HFFc6 (cell line): ENCODE measurements around the gene PLCL1. TPM values are rescaled to one million over a fixed set of nuclear protein-coding genes. Genes with fewer than 3 reads are reported as not detected.

Experiments
- DNase-seq: peaks from one replicate; pipeline ENCODE4 v3.0.0-alpha.2; 2018
- H3K27ac Mint-ChIP-seq: 2 replicates; pipeline ENCODE4 v1.8.0; 2020; ENCODE audit warnings: mild to moderate bottlenecking, mixed read lengths
- H3K27me3 Mint-ChIP-seq: 2 replicates; pipeline ENCODE4 v1.8.0; 2021; ENCODE audit warnings: mild to moderate bottlenecking, moderate library complexity, mixed read lengths; ENCODE audit not compliant: insufficient read depth
- H3K36me3 Mint-ChIP-seq: 2 replicates; pipeline ENCODE4 v1.8.0; 2021; ENCODE audit warnings: low read depth, mixed read lengths
- H3K4me1 Mint-ChIP-seq: 2 replicates; pipeline ENCODE4 v1.8.0; 2020; ENCODE audit warnings: low read depth, mixed read lengths
- H3K4me3 Mint-ChIP-seq: 2 replicates; pipeline ENCODE4 v1.8.0; 2020; ENCODE audit warnings: mild to moderate bottlenecking, moderate library complexity, mixed read lengths
- H3K9me3 Mint-ChIP-seq: 2 replicates; pipeline ENCODE4 v1.8.0; 2020; ENCODE audit warnings: mild to moderate bottlenecking, mixed read lengths
- total RNA-seq, 6 experiments: library from RNA; stranded (reverse); fragmentation: NEBNext Ultra II Directional; extraction: Animal tissue kit (Norgen Biotek cat#: 25700); gene quantifications; 2 replicates in 1 of 6; 3 replicates in 5 of 6; pipeline ENCODE4 v1.2.3, GENCODE V29; 2021
- TF ChIP-seq, protein P1 (sequence below): fragments of 200-600 bp; sonication (generic); IDR thresholded peaks from 2 replicates; pipeline ENCODE4 v1.5.0; 2021; ENCODE audit warnings: antibody characterized with exemption, mild to moderate bottlenecking

PLCL1 gene
- total RNA-seq, 6 experiments from 2014 or later, result 0.03 to 0.14 (median 0.12) TPM; not detected in 2

DNA sequence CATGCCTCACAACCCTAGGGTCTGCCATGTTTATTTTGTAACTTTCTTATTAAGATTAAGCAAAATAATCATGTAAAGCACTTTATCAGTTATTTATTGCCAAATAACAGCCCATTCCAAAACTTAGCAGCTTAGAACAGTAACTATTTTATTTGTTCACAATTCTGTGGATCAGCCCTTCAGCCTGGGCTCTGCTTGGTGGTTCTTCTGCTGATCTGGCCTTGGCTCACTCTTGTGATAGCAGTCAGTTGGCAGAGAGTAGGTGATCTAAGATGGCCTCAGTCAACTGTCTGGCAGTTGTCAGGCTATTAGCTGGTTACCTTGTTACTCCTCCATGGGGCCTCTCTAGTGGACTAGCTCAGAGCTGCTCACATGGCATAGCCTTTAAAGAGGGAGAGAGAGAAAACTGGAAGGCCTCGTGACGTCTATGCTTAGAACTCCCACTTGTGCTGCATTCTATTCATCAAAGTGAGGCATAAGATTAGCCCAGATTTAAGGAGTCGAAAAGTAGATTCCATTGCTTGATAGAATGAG, 54.3 kb downstream of the PLCL1 start:
- Mint-ChIP-seq H3K36me3 (no peaks in the 10 kb centered on the region), H3K27ac (no peak overlapping the region), H3K9me3 (no peaks in the 10 kb centered on the region; the same call in 1 of the 2 replicates), H3K27me3 (no peaks in the 10 kb centered on the region), H3K4me3 (no peak overlapping the region), H3K4me1 (peaks cover 5% of the 10 kb centered on the region; the same call in 1 of the 2 replicates)
- TF ChIP-seq, protein P1, sequence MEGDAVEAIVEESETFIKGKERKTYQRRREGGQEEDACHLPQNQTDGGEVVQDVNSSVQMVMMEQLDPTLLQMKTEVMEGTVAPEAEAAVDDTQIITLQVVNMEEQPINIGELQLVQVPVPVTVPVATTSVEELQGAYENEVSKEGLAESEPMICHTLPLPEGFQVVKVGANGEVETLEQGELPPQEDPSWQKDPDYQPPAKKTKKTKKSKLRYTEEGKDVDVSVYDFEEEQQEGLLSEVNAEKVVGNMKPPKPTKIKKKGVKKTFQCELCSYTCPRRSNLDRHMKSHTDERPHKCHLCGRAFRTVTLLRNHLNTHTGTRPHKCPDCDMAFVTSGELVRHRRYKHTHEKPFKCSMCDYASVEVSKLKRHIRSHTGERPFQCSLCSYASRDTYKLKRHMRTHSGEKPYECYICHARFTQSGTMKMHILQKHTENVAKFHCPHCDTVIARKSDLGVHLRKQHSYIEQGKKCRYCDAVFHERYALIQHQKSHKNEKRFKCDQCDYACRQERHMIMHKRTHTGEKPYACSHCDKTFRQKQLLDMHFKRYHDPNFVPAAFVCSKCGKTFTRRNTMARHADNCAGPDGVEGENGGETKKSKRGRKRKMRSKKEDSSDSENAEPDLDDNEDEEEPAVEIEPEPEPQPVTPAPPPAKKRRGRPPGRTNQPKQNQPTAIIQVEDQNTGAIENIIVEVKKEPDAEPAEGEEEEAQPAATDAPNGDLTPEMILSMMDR, result no peak
- DNase-seq, result no peak

- TF ChIP-seq, protein P1, result no peak
- no peak for DNase-seq
- H3K4me1 Mint-ChIP-seq, result peaks cover 5% of the 10 kb centered on the region; the same call in 1 of the 2 replicates
- no peak overlapping the region for H3K27ac Mint-ChIP-seq
- no peaks in the 10 kb centered on the region; the same call in 1 of the 2 replicates for H3K9me3 Mint-ChIP-seq
- H3K27me3 Mint-ChIP-seq, result no peaks in the 10 kb centered on the region; the same call in 1 of the 2 replicates
- no peaks in the 10 kb centered on the region for H3K36me3 Mint-ChIP-seq
- H3K4me3 Mint-ChIP-seq, result no peak overlapping the region
Observed at GRCh38 chr2:197862246-197862955, 58.0 kb downstream of the PLCL1 start.

DNA sequence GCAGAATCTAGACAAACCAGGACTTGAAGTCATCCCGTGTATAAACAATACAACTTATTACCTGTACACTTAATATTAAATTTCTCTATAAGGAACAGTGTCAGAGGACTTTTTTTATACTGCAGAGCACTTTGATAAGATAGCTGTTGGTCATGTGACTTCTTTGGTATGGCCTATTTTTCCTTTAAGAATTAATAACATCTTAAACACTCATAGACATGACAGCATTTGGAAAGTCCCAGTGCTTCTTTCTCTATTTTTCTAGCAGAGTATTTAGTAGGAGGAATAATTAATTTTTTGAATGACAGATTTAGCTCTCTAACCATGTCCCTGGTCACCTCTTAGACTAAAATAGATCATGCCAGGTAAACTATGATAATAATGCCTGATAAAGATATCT, 59.4 kb downstream of the PLCL1 start:
- no peaks in the 10 kb centered on the region; the same call in 1 of the 2 replicates for H3K9me3 Mint-ChIP-seq

DNA sequence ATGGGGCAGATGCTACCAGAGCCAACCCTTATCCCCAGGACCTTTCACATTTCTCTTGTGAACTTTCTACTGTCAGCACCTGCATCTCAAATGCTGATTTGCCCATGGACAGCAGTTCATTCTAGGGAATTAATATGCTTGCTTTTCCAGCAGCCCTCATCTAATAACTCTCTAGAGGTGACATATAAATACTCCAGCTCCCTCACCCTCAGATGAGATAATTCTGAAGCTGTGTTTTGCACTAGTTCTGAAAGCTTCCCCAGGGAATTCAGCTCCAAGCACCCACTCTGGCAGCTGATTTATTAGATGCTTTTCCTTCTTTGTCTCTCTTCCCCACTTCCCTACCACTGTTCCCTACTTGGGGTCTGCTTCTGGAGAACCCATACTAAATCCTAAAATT, 62.1 kb downstream of the PLCL1 start:
- H3K36me3 Mint-ChIP-seq, result no peaks in the 10 kb centered on the region
- no peak overlapping the region for H3K4me3 Mint-ChIP-seq
- DNase-seq, result no peak
- TF ChIP-seq, protein P1, result no peak
- no peaks in the 10 kb centered on the region; the same call in 1 of the 2 replicates for H3K27me3 Mint-ChIP-seq
- H3K27ac Mint-ChIP-seq, result no peak overlapping the region
- no peaks in the 10 kb centered on the region; the same call in 1 of the 2 replicates for H3K9me3 Mint-ChIP-seq
- peaks cover 15% of the 10 kb centered on the region; the same call in 1 of the 2 replicates for H3K4me1 Mint-ChIP-seq

More for the DNA sequence above, 59.4 kb downstream of the PLCL1 start:
- H3K27ac Mint-ChIP-seq, result no peak overlapping the region
- no peaks in the 10 kb centered on the region; the same call in 1 of the 2 replicates for H3K27me3 Mint-ChIP-seq
- H3K4me1 Mint-ChIP-seq, result peaks cover 5% of the 10 kb centered on the region; the same call in 1 of the 2 replicates
- TF ChIP-seq, protein P1, result no peak
- no peak overlapping the region for H3K4me3 Mint-ChIP-seq
- DNase-seq, result no peak
- H3K36me3 Mint-ChIP-seq, result no peaks in the 10 kb centered on the region

DNA sequence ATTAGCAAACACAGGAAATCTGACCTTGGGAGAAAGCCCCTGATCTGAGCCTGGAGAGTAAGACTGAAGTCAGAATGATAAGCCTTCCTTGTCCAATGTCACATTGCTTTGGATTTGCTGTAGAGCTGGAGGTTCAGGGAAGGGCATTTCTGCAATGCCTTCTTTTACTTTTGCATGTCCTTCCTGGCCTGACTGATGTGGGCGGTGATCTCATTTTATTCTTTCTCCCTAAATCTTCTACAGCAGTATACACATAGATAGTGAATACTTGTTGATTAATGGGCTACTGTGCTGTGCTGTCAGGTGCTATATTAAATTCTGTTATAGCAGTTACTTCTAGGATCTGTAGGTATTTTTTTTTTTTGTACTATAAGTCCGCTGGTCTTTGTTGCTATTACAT, 62.6 kb downstream of the PLCL1 start:
- TF ChIP-seq, protein P1, result no peak
- H3K27ac Mint-ChIP-seq, result no peak overlapping the region

More for the DNA sequence above, 62.6 kb downstream of the PLCL1 start:
- H3K36me3 Mint-ChIP-seq, result no peaks in the 10 kb centered on the region
- no peaks in the 10 kb centered on the region; the same call in 1 of the 2 replicates for H3K9me3 Mint-ChIP-seq
- no peak for DNase-seq
- H3K4me3 Mint-ChIP-seq, result no peak overlapping the region
- H3K27me3 Mint-ChIP-seq, result no peaks in the 10 kb centered on the region; the same call in 1 of the 2 replicates
- H3K4me1 Mint-ChIP-seq, result peaks cover 18% of the 10 kb centered on the region; the same call in 1 of the 2 replicates
